T-cell (primary cell): ENCODE measurements around the gene NR1H2. TPM values are rescaled to one million over a fixed set of nuclear protein-coding genes. Genes with fewer than 3 reads are reported as not detected.

Experiments used
- ATAC-seq, 4 experiments: fragments of 200-7000 bp in 3 of 4; fragments of 150-1000 bp in 1 of 4; cut with Tn5 transposase; replicated peaks in 1 of 4; 1 replicate in 3 of 4; 2 replicates in 1 of 4; pipeline ENCODE4 v1.10.0; 2021; ENCODE audit warnings: moderate library complexity in 3 of 4, mild to moderate bottlenecking in 2 of 4, moderate number of reproducible peaks in 1 of 4
- CTCF ChIA-PET, 2 donors: fragments of 300-600 bp; sonication (Branson Sonifier 250); formaldehyde crosslinking; loops; one replicate each; lab custom pipeline; 2022; ENCODE audit warnings: antibody characterized with exemption in 2 of 2; lab: Charles Lee
- POLR2A ChIA-PET, 2 donors: fragments of 300-600 bp; sonication (Branson Sonifier 250); formaldehyde crosslinking; loops; one replicate each; lab custom pipeline; 2022; ENCODE audit warnings: antibody characterized with exemption in 2 of 2; lab: Charles Lee
- DNase-seq, 35 experiments: peaks; one replicate each; pipeline versions ENCODE4 v3.0.0 to v3.0.0-alpha.2; 2013 to 2023
- H3K27ac ChIP-seq: one replicate; pipeline ENCODE4 v1.5.1; 2013; ENCODE audit warnings: low read length
- H3K27me3 ChIP-seq, 2 experiments: replicated peaks in 1 of 2; 1 replicate in 1 of 2; 2 replicates in 1 of 2; pipeline versions ENCODE4 v1.6.1 to v1.7.0; 2013; ENCODE audit warnings: low read length in 1 of 2, mixed read lengths in 1 of 2; ENCODE audit not compliant: control insufficient read depth in 2 of 2, insufficient read depth in 2 of 2; ENCODE audit errors: extremely low read depth in 1 of 2
- H3K36me3 ChIP-seq, 2 donors: 1 replicate in 1 of 2; 2 replicates in 1 of 2; pipeline versions ENCODE4 v1.6.1 to v1.7.0; 2013; ENCODE audit warnings: low read length in 1 of 2; ENCODE audit not compliant: control insufficient read depth in 2 of 2, insufficient read depth in 1 of 2; ENCODE audit errors: extremely low read depth in 1 of 2
- H3K4me1 ChIP-seq, 2 experiments: 1 replicate in 1 of 2; 2 replicates in 1 of 2; pipeline versions ENCODE4 v1.6.1 to v1.7.0; 2013; ENCODE audit warnings: low read length in 2 of 2, mixed read lengths in 1 of 2; ENCODE audit not compliant: insufficient read depth in 2 of 2, control insufficient read depth in 1 of 2; ENCODE audit errors: extremely low read depth in 1 of 2
- H3K4me3 ChIP-seq, 2 donors: 1 replicate in 1 of 2; 2 replicates in 1 of 2; pipeline versions ENCODE4 v1.5.1 to v1.7.0; 2013; ENCODE audit warnings: mild to moderate bottlenecking in 2 of 2, low read length in 1 of 2, moderate library complexity in 1 of 2; ENCODE audit not compliant: control insufficient read depth in 1 of 2; ENCODE audit errors: extremely low read depth in 1 of 2
- H3K9me3 ChIP-seq: 2 replicates; pipeline ENCODE4 v1.7.0; 2013
- H3K27ac Mint-ChIP-seq, 2 donors: one replicate each; pipeline ENCODE4 v1.8.0; 2020 to 2021; ENCODE audit warnings: mild to moderate bottlenecking in 2 of 2, mixed read lengths in 2 of 2
- H3K27me3 Mint-ChIP-seq, 2 donors: one replicate each; pipeline ENCODE4 v1.8.0; 2021 to 2022; ENCODE audit warnings: mixed read lengths in 2 of 2
- H3K36me3 Mint-ChIP-seq: one replicate; pipeline ENCODE4 v1.8.0; 2021; ENCODE audit warnings: mixed read lengths
- H3K4me1 Mint-ChIP-seq, 3 donors: one replicate each; pipeline ENCODE4 v1.8.0; 2020 to 2022; ENCODE audit warnings: mixed read lengths in 3 of 3, mild to moderate bottlenecking in 1 of 3
- H3K4me3 Mint-ChIP-seq, 3 donors: one replicate each; pipeline ENCODE4 v1.8.0; 2020 to 2022; ENCODE audit warnings: mild to moderate bottlenecking in 3 of 3, mixed read lengths in 3 of 3, moderate library complexity in 3 of 3
- H3K9me3 Mint-ChIP-seq, 3 donors: one replicate each; pipeline ENCODE4 v1.8.0; 2020 to 2022; ENCODE audit warnings: mixed read lengths in 3 of 3
- WGBS: methylation state at CpG from one replicate; pipeline ENCODE4 v1.1.5; 2013; ENCODE audit warnings: missing lambda C conversion rate; ENCODE audit not compliant: insufficient coverage; 5-methylcytosine and 5-hydroxymethylcytosine counted together
- total RNA-seq, 35 experiments: library from RNA in 6 of 35; stranded (reverse) in 6 of 35; fragments of 120-200 nt in 1 of 35; gene quantifications; one replicate each; pipeline versions ENCODE4 v1.2.1 to v1.2.4 and lab custom pipeline; 2013 to 2026

Gene NR1H2
- total RNA-seq (100 to 1,000 TPM; 109 to 236 (median 117) TPM), total RNA-seq (lab: John Stamatoyannopoulos, UW) (89.4 to 344 (median 120) reads per million in 29 experiments)
- 58.9 TPM for total RNA-seq (2013)

DNA sequence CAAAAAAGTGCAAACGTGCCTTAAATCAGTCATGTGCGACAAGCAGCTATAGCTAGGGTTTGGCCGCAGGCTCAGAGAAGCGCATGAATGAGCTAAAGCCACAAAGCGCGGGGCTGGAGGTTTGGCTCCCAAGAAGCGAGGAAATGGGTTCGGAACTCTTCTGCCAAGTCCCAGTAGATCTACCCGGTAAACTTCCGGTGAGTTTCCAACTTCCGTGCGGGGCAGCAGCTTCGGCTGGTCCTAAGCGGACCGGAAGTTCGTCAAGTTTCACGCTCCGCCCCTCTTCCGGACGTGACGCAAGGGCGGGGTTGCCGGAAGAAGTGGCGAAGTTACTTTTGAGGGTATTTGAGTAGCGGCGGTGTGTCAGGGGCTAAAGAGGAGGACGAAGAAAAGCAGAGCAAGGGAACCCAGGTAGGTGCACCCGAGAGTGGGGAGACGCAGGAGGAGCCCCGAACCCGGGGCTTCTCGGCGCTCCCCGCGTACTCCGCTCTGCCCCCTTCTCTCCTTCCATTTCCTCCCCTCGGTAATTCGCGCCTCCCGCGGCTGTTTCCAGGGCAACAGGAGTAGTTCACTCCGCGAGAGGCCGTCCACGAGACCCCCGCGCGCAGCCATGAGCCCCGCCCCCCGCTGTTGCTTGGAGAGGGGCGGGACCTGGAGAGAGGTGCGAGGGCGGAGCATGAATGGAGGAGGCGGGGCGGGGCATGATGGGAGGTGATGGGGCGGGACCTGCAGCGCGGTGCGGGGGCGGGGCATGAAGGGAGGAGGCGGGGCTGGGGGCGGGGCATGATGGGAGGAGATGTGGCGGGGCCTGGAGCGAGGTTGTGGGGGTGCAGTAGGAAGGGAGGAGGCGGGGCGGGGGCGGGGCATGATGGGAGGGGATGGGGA, at the start of gene NR1H2:
Gene NR1H2, plus strand, starts transcription at position 292 of the 885 bp plus-strand sequence. CDS start 1,149 bp downstream, outside the sequence.
- Histone ChIP-seq H3K9me3 (no peaks in the 10 kb centered on the region), H3K36me3 (peaks cover 10 to 42% of the 10 kb centered on the region in 2 donors), H3K4me3 (peak within 1 kb of the TSS; percentile 78 to 80), H3K27me3 (no peaks in the 10 kb centered on the region), H3K4me1 (peaks cover 0 to 24% of the 10 kb centered on the region in 2 experiments), H3K27ac (peak within 1 kb of the TSS; percentile 99)
- POLR2A ChIA-PET, result interaction anchor here (0.6 to 0.7 kb wide), 3 partner anchors 19 to 486 kb away, joined by 3 to 5 read pairs (median 3); partner anchors contain the start of gene JOSD2 (in 1 of the 2)
- peaks cover 16 to 32% (median 24%) of the 10 kb centered on the region in 3 donors for H3K4me1 Mint-ChIP-seq
- 0% methylated on average over 47 of the region's 67 CpGs for WGBS
- no peaks in the 10 kb centered on the region for H3K9me3 Mint-ChIP-seq
- H3K36me3 Mint-ChIP-seq, result peaks cover 24% of the 10 kb centered on the region
- no peaks in the 10 kb centered on the region for H3K27me3 Mint-ChIP-seq
- H3K27ac Mint-ChIP-seq, result peak within 1 kb of the TSS; percentile 95 to 97
- DNase-seq, result peak; percentile 90 to 98 (median 94)
- ATAC-seq, result peak; percentile 87 to 89 (median 89)
- CTCF ChIA-PET, result interaction anchor here in 1 of 2 donors (0.6 to 1.5 kb wide), 3 partner anchors 12 to 133 kb away, joined by 3 to 8 read pairs (median 5); no protein-coding TSS in a partner anchor
- H3K4me3 Mint-ChIP-seq, result peak within 1 kb of the TSS; percentile 91 to 100 (median 91)

DNA sequence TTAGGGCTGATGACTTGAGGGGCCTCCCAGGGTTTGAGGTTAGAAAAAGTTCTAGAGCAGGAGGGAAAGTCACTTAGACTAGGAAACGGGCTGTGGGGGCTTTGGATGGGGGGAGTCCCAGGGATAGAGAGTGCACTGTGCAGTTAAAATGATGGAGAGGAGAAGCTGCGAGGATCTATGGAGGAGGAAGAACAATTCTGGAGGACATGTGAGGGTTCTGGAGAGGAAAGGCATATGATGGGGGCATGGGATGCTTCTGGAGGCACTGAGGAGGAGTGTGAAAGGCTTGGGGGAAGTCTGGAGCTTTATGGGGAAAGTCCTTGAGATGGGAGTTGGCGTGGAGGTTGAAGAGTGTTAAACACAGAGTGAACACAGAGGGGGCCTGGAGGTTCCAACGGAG, 49.2 kb upstream of the NR1H2 start:
- Histone ChIP-seq H3K27me3 (peaks cover 8 to 80% of the 10 kb centered on the region in 2 experiments), H3K27ac (no peak overlapping the region), H3K9me3 (no peaks in the 10 kb centered on the region), H3K36me3 (no peaks in the 10 kb centered on the region), H3K4me1 (peaks cover 2 to 62% of the 10 kb centered on the region in 2 experiments), H3K4me3 (no peak overlapping the region)
- no peak overlapping the region for H3K27ac Mint-ChIP-seq
- peaks cover 41 to 56% (median 45%) of the 10 kb centered on the region in 3 donors for H3K4me1 Mint-ChIP-seq
- 49% methylated on average over 4 of the region's 4 CpGs for WGBS
- peaks cover 3 to 10% (median 5%) of the 10 kb centered on the region in 3 donors for H3K9me3 Mint-ChIP-seq
- DNase-seq (no peak), ATAC-seq (no peak)
- ChIA-PET CTCF (no interaction called here), POLR2A (no interaction called here)
- H3K36me3 Mint-ChIP-seq, result peaks cover 4% of the 10 kb centered on the region
- peaks cover 42 to 51% of the 10 kb centered on the region in 2 donors for H3K27me3 Mint-ChIP-seq
- H3K4me3 Mint-ChIP-seq, result peak overlapping the region in 2 of 3 donors; percentile 54 to 70

DNA sequence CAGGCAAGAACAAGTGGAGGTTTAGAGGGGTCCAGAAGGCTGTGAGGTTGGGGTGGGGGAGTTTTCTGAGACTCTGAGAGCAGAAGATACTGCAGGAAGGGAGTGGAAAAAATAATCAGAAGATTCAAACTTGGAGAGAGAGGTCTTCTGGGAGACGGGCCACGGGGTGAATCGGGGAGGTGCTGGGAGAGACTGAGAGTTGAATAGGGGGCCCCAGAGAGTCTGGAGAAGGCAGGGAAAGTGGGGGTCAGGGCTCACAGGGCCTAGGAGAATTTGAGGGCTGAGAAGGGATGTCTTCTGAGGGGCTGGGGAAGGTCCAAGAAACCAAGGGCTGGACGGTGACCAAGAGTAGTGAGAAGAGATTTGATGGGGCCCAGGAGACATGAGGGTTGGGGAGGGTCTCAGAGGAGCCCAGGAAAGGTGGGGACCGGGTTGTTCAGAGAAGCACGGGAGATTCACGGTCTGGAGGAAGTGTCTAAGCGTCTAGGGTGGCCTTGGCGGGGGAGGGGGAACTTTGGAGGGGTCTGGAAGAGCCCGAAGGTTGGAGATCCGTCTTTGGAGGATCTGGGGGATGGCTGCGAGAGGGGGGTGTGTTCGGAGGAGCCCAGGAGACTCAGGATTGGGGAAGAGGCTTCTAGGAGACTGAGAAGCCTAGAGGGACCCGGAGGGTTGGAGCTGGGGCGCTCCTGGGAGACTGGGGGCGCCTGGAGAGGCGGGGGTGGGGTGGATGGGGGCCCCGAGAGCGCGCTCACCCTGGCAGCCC, 48.6 kb upstream of the NR1H2 start:
- H3K27me3 ChIP-seq, result peaks cover 8 to 81% of the 10 kb centered on the region in 2 experiments

DNA sequence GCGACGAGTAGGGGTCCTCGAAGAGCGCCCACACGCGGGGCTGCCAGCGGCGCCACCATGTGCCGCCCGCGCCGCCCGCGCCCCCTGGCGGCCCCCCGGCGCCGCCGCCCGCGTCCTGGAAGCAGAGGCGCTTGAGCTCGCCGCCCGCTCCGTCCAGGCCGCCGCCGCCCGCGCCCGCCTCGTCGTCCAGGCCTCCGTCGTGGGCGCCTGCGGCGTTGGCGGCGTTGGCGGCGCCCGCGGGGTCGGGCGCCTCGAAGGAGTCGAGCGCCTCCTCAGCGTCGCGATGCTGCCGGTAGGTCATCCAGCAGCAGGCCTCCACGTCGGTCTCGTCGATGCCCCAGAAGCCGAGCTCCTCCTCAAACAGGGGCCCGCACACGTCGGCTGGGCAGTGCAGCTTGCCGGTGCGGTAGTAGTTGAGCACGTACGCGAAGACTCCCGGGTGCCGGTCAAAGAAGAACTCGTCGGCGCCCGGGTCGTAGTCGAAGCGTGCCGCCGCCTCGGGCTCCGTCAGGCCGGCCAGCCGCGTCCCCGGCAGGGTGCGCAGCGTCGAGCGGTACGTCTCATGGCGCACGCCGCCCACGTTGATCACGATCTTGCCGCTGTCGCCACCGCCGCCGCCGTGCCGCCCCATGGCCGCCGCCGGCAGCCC, 47.9 kb upstream of the NR1H2 start:
- peaks cover 2 to 75% of the 10 kb centered on the region in 2 experiments for H3K4me1 ChIP-seq

More for the DNA sequence above, 48.6 kb upstream of the NR1H2 start:
- ChIA-PET POLR2A (no interaction called here), CTCF (no interaction called here)
- WGBS, result 18% methylated on average over 19 of the region's 20 CpGs
- peak overlapping the region; percentile 28 to 70 (median 54) for H3K4me3 Mint-ChIP-seq
- peaks cover 3 to 10% (median 5%) of the 10 kb centered on the region in 3 donors for H3K9me3 Mint-ChIP-seq
- Histone ChIP-seq H3K4me3 (no peak overlapping the region), H3K9me3 (no peaks in the 10 kb centered on the region), H3K4me1 (peaks cover 2 to 68% of the 10 kb centered on the region in 2 experiments), H3K36me3 (no peaks in the 10 kb centered on the region), H3K27ac (no peak overlapping the region)
- DNase-seq, result no peak
- H3K36me3 Mint-ChIP-seq, result peaks cover 4% of the 10 kb centered on the region
- H3K27me3 Mint-ChIP-seq, result peaks cover 49 to 56% of the 10 kb centered on the region in 2 donors
- H3K27ac Mint-ChIP-seq, result peak overlapping the region in 1 of 2 donors; percentile 59
- H3K4me1 Mint-ChIP-seq, result peaks cover 45 to 62% (median 47%) of the 10 kb centered on the region in 3 donors
- no peak for ATAC-seq

GRCh38 chr19:50328873-50329145, 47.4 kb upstream of the NR1H2 start:
- Mint-ChIP-seq H3K27me3 (peaks cover 51 to 59% of the 10 kb centered on the region in 2 donors), H3K36me3 (peaks cover 4% of the 10 kb centered on the region), H3K27ac (no peak overlapping the region), H3K4me1 (peaks cover 50 to 71% (median 54%) of the 10 kb centered on the region in 3 donors), H3K9me3 (peaks cover 3 to 10% (median 5%) of the 10 kb centered on the region in 3 donors), H3K4me3 (peak overlapping the region in 2 of 3 donors; percentile 81 to 84)
- H3K27ac ChIP-seq, result no peak overlapping the region
- H3K4me3 ChIP-seq, result no peak overlapping the region
- ATAC-seq (no peak), DNase-seq (no peak)
- H3K36me3 ChIP-seq, result no peaks in the 10 kb centered on the region
- CTCF ChIA-PET, result interaction anchor here (0.6 to 1.4 kb wide), 6 partner anchors 12 to 396 kb away, joined by 3 to 6 read pairs (median 4); partner anchors contain the start of gene JOSD2 (in 1 of the 2)
- POLR2A ChIA-PET, result interaction anchor here in 1 of 2 donors (0.6 kb wide), 2 partner anchors 12 to 53 kb away, joined by 4 to 5 read pairs; no protein-coding TSS in a partner anchor
- no peaks in the 10 kb centered on the region for H3K9me3 ChIP-seq
- peaks cover 2 to 80% of the 10 kb centered on the region in 2 experiments for H3K4me1 ChIP-seq
- under 1% methylated on average over 18 of the region's 40 CpGs for WGBS
- peaks cover 8 to 88% of the 10 kb centered on the region in 2 experiments for H3K27me3 ChIP-seq

More for the DNA sequence above, 47.9 kb upstream of the NR1H2 start:
- peaks cover 3 to 10% (median 5%) of the 10 kb centered on the region in 3 donors for H3K9me3 Mint-ChIP-seq
- H3K27me3 Mint-ChIP-seq, result peaks cover 51 to 59% of the 10 kb centered on the region in 2 donors
- Histone ChIP-seq H3K27me3 (peaks cover 8 to 86% of the 10 kb centered on the region in 2 experiments), H3K4me3 (peak overlapping the region in 1 of 2 donors; percentile 25), H3K9me3 (no peaks in the 10 kb centered on the region), H3K27ac (no peak overlapping the region), H3K36me3 (no peaks in the 10 kb centered on the region)
- ATAC-seq (peak in 1 of 4 experiments; percentile 1), DNase-seq (peak in 3 of 35 experiments; percentile 16 to 46 (median 22))
- no peak overlapping the region for H3K27ac Mint-ChIP-seq
- peaks cover 46 to 66% (median 50%) of the 10 kb centered on the region in 3 donors for H3K4me1 Mint-ChIP-seq
- H3K36me3 Mint-ChIP-seq, result peaks cover 4% of the 10 kb centered on the region
- 4% methylated on average over 104 of the region's 104 CpGs for WGBS
- POLR2A ChIA-PET, result interaction anchor here in 1 of 2 donors (0.6 kb wide), 2 partner anchors 12 to 52 kb away, joined by 4 to 5 read pairs; no protein-coding TSS in a partner anchor
- peak overlapping the region in 1 of 3 donors; percentile 70 for H3K4me3 Mint-ChIP-seq
- CTCF ChIA-PET, result interaction anchor here (0.6 to 1.4 kb wide), 6 partner anchors 13 to 397 kb away, joined by 3 to 6 read pairs (median 4); partner anchors contain the start of gene JOSD2 (in 1 of the 2)
